WTC11 (cell line): ENCODE measurements around the gene ST3GAL6.

Experiments
- CBFB ChIP-seq: sonication (generic); formaldehyde crosslinking; IDR thresholded peaks from 2 replicates; pipeline ENCODE4 v1.8.1; 2022; ENCODE audit warnings: mild to moderate bottlenecking, low read depth, missing genetic modification reagents
- FOXK1 ChIP-seq: sonication (generic); formaldehyde crosslinking; IDR thresholded peaks from 2 replicates; pipeline ENCODE4 v1.8.0; 2022; ENCODE audit warnings: mild to moderate bottlenecking, moderate library complexity, missing genetic modification reagents
- GABPB1 ChIP-seq: sonication (generic); formaldehyde crosslinking; IDR thresholded peaks from 2 replicates; pipeline ENCODE4 v1.8.1; 2023; ENCODE audit warnings: mild to moderate bottlenecking, missing genetic modification reagents
- JUN ChIP-seq: sonication (generic); formaldehyde crosslinking; IDR thresholded peaks from 2 replicates; pipeline ENCODE4 v1.8.0; 2023; ENCODE audit warnings: mild to moderate bottlenecking, missing genetic modification reagents
- SP1 ChIP-seq: sonication (generic); formaldehyde crosslinking; conservative IDR thresholded peaks from 2 replicates; pipeline ENCODE4 v1.8.1; 2022; ENCODE audit warnings: missing genetic modification reagents
- ZNF423 ChIP-seq: fragments of 250-450 bp; sonication (Bioruptor Pico); IDR thresholded peaks from 2 replicates; pipeline ENCODE4 v2.1.2; 2022; ENCODE audit warnings: mild to moderate bottlenecking, moderate library complexity
- TF ChIP-seq, protein P1 (sequence below): fragments of 200-600 bp; IDR thresholded peaks from 2 replicates; pipeline ENCODE4 v1.8.0; 2022; ENCODE audit warnings: antibody characterized with exemption

DNA sequence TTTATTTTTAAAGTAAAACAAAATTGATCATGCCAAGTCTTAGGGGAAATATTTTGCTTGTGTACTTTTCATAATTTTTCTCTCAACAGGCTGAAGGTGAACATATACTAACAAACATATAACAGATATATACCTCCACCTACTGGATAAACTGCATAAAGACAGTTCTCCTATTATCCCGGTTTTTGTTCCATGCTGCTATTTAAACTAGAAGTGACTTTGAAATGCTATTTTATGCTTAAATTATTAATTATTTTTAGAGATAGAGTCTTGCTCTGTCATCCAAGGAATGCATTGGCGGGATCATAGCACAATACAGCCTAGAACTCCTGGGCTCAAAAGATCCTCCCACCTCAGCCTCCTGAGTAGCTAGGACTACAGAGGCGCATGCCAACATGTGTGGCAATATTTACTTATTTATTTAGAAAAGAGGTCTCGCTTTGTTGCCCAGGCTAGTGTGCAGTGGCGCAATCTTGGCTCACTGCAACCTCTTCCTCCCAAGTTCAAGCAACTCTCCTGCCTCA, 49.8 kb downstream of the ST3GAL6 start:
- TF ChIP-seq, protein P1, sequence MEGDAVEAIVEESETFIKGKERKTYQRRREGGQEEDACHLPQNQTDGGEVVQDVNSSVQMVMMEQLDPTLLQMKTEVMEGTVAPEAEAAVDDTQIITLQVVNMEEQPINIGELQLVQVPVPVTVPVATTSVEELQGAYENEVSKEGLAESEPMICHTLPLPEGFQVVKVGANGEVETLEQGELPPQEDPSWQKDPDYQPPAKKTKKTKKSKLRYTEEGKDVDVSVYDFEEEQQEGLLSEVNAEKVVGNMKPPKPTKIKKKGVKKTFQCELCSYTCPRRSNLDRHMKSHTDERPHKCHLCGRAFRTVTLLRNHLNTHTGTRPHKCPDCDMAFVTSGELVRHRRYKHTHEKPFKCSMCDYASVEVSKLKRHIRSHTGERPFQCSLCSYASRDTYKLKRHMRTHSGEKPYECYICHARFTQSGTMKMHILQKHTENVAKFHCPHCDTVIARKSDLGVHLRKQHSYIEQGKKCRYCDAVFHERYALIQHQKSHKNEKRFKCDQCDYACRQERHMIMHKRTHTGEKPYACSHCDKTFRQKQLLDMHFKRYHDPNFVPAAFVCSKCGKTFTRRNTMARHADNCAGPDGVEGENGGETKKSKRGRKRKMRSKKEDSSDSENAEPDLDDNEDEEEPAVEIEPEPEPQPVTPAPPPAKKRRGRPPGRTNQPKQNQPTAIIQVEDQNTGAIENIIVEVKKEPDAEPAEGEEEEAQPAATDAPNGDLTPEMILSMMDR: peak; percentile 35; the same call in 1 of the 2 replicates
- TF ChIP-seq JUN (CRISPR knock-in tag) (no peak), FOXK1 (CRISPR knock-in tag) (no peak), SP1 (CRISPR knock-in tag) (no peak), CBFB (CRISPR knock-in tag) (no peak), ZNF423 (CRISPR knock-in tag) (no peak), GABPB1 (CRISPR knock-in tag) (peak; percentile 68)
